Fibroblast of mammary gland (primary cell): ENCODE data around the gene OR56B4.

Experiments
- DNase-seq: peaks from one replicate; pipeline ENCODE4 v3.0.0-alpha.2; 2010; ENCODE audit warnings: low read depth
- H3K4me3 ChIP-seq: 2 replicates; pipeline ENCODE4 v1.5.1; 2011; ENCODE audit warnings: low read depth, mild to moderate bottlenecking, low read length, moderate library complexity; ENCODE audit not compliant: control insufficient read depth
- TF ChIP-seq, protein P1 (sequence below): conservative IDR thresholded peaks from 2 replicates; pipeline ENCODE4 v1.5.1; 2011; ENCODE audit warnings: low read depth, low read length, inconsistent platforms; ENCODE audit not compliant: control insufficient read depth, insufficient read depth

The OR56B4 gene

DNA sequence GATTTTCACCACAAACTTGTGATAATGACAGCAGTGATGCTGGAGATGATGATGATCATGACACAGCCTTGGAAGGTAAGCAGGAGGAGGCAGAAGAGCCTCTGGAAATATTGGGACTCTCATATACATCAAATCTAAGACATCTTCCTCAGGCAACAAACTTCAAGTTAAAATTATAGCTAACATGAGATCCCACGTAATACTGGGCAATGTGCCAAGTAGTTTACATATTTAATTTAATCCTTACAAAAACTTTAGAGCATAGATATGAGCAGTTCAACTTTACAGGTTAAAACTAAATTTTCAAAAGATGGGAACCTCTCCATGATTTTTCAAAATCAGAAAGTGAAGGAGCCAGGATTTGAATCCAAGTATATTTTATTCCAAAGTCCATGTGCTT, 43.6 kb downstream of the OR56B4 start:
- TF ChIP-seq, protein P1, sequence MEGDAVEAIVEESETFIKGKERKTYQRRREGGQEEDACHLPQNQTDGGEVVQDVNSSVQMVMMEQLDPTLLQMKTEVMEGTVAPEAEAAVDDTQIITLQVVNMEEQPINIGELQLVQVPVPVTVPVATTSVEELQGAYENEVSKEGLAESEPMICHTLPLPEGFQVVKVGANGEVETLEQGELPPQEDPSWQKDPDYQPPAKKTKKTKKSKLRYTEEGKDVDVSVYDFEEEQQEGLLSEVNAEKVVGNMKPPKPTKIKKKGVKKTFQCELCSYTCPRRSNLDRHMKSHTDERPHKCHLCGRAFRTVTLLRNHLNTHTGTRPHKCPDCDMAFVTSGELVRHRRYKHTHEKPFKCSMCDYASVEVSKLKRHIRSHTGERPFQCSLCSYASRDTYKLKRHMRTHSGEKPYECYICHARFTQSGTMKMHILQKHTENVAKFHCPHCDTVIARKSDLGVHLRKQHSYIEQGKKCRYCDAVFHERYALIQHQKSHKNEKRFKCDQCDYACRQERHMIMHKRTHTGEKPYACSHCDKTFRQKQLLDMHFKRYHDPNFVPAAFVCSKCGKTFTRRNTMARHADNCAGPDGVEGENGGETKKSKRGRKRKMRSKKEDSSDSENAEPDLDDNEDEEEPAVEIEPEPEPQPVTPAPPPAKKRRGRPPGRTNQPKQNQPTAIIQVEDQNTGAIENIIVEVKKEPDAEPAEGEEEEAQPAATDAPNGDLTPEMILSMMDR, result no peak
- no peak overlapping the region for H3K4me3 ChIP-seq
- DNase-seq, result no peak

DNA sequence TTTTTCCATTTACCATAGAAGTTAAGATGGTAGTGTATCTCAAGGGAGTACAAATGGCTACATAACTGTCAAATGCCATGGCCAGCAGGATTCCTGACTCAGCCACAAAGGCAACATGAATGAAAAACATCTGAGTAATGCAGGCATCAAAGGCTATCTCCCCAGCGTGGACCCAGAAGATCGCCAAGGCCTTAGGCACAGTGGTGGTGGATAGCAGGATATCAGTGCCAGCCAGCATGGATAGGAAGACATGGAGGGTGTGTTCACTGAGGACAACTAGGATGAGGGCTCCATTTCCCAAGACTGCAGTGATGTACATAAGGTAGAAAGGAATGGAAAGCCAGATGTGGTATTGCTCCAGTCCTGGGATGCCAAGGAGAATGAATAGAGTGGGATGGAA, 44.6 kb downstream of the OR56B4 start:
- no peak overlapping the region for H3K4me3 ChIP-seq
- TF ChIP-seq, protein P1, result no peak
- DNase-seq, result no peak

DNA sequence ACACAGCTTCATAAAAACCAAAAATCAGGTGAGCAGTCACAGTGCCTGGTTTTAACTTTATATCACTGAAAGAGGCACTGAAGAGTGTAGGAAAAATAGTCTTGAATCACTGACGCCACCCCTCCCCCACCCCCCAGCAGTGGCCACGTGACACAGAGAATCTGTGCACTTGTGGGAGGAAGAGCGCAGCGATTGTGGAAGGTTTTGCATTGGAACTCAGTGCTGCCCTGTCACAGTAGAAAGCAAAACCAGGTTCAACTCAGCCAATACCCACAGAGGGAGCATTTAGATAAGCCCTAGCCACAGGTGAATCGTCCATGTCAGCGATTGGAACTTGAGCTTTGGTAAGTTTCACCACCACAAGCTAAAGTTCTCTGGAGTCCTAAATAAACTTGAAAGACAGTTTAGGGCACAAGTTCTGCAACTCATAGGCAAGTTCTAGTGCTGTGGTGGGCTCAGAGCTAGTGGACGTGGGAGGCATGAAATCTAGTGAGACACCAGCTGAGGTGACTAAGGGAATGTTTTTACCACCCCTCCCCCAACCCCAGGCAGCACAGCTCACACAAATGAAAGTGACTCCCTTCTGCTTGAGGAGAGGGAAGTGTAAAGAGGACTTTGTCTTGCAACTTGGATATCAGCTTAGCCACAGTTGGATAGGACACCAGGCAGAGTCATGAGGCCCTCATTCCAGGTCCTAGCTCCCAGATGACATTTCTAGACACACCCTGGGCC, 49.3 kb downstream of the OR56B4 start:
- TF ChIP-seq, protein P1, result no peak
- DNase-seq, result no peak
- H3K4me3 ChIP-seq, result no peak overlapping the region
